SW480 (cell line): ENCODE data around the gene CNTD1.
"Not testable (repeated sequence)": the region's sequence is repeated elsewhere in the genome, so short reads cannot be mapped to it uniquely, and the experiment has no call there.

Experiments
- DNase-seq: peaks from one replicate; pipeline ENCODE4 v3.0.0-alpha.2; 2016; ENCODE audit warnings: low spot score

Gene CNTD1

GRCh38 chr17:42798383-42799380 is at the start of gene CNTD1, which contains the start of gene COA3:
Gene CNTD1 (plus strand): TSS chr17:42798861. CDS start chr17:42799068, 207 bp downstream.
Gene COA3 (minus strand): TSS chr17:42798704. CDS start chr17:42798681, 23 bp downstream.
- DNase-seq = peak; percentile 80

DNA sequence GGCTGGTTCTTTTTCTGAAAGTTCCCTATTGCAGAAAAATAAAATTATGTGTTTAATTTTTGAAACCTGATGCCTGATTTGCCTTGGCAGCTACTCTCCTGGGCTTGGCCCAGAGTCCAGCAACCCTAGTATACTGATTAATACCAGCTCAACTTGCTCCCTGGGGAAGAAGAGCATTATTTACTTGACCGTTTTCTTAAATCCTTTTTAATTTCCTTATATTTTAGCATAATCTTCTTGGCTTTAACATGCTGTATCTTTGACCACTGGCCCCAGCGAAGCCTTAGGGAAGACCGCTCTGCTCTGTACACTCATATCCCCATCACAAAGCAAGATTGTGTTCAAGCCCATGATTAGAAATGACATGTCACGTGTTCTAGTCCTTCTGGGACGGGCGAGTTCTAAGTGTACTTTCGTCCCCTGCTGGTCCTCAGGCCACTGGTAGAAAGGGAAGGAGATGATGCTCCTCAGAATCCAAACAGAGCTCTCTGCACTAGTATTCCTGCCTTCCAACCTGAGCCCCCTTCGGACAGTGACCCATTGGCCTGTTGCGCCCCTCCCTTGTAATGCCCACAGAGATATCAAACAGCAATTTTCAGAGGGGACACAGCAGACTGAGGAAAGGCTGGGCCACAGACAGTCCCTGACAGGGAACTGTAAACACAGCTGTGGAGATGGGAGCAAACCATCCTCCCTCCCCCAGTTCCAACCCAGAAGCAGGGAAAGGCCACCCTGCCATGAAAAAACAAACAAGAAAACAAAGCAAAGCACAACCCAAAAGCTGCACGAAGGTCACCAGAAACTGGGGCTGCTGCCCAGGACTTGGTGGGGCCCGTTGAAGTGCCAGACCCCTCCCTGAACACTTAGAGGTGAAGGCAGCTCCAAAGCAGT is 49.5 kb upstream of the CNTD1 start:
- no peak for DNase-seq

GRCh38 chr17:42750739-42751344 is 47.8 kb upstream of the CNTD1 start:
- DNase-seq = no peak

GRCh38 chr17:42751628-42752027 is 47.0 kb upstream of the CNTD1 start:
- DNase-seq = no peak

DNA sequence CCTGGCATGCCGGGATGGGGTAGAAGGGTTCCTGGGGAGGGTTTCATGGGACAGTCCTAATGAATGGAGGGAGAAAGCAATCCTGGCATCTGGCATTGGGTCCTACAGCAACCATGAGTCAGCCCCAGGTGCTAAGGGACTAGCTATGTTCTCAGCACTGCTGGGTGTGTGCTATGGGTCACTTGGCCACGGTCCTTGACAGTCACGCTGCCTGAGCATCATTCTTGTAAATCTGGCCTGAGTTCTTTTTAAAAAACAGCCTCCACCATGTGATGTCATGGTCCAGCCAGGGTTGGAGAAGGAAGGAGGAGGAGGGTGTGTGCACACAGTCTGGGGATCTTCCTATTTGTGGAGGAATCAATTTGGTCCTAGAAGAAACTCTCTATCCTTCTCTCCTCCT is 43.9 kb upstream of the CNTD1 start:
- no peak for DNase-seq

GRCh38 chr17:42759982-42760651 is 38.5 kb upstream of the CNTD1 start:
- no peak for DNase-seq

DNA sequence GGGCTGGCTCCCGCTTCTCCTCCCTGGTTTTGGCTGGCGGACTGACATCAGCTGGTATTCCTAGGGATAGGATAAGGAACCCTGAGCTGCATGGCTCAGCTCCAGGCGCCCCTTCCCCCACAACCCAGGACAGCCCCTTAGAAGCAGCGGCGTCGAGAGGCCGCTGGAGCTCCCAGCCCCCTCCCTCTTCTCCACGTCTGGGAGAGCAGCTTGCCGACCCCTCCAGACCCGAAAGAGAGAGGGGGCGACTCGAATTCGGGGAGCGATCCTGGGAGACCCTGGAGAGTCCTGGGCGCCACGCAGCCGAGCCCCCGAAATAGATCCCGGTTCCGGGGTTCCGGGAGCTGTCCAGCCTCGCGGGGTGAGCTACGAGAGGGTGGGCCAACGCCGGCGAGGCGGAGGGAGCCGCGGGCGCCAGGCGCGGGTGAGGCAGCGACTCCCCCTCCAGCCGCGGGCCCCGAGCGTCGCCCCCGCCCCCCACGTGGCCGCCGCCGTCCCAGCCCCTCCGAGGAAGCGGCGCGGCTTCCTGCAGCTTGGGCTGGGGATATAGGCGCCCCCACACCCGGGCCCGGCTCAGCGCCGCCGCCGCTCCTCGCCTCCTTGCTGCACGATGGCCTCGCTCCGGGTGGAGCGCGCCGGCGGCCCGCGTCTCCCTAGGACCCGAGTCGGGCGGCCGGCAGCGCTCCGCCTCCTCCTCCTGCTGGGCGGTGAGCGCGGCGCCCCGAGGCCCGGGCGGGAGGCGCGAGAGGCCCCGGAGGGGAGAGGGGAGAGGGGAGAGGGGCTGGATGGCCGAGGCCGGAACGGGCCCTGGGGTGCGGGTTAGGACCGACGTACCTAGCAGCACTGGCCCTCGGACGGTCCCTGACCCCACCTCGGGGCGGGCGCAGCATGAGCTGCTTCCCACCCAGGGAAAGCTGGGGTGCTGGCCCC is 37.7 kb upstream of the CNTD1 start, which contains the start of gene RAMP2:
TSS of gene RAMP2 (plus strand) at position 576 of the 930 bp plus-strand sequence. CDS start at position 611, 35 bp downstream.
- DNase-seq = no peak

DNA sequence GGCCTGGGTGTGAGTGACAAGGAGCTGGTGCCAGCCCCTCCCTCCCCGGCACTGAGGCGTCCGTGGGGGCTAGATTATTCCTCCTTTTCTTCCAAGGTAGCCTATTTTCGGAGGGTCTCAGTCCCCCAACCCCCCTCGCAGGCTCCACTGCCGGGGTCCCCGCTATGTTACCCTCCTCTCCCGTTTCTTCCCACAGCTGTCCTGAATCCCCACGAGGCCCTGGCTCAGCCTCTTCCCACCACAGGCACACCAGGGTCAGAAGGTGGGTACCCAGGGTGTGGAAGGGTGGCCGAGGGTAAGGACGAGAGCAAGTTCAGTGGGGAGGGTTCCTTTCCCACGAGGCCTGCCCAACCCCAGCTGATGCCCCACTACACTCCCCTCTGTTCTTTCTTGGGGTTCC is 37.0 kb upstream of the CNTD1 start:
- no peak for DNase-seq

GRCh38 chr17:42766124-42766523 is 32.5 kb upstream of the CNTD1 start:
- DNase-seq = no peak

- no peak for DNase-seq
Observed at GRCh38 chr17:42767512-42767911, 31.1 kb upstream of the CNTD1 start.

GRCh38 chr17:42768006-42768405 is 30.7 kb upstream of the CNTD1 start:
- DNase-seq = not testable (repeated sequence)

- not testable (repeated sequence) for DNase-seq
Observed at GRCh38 chr17:42769964-42770363, 28.7 kb upstream of the CNTD1 start.

- DNase-seq = no peak
Observed at GRCh38 chr17:42772945-42773289, 25.7 kb upstream of the CNTD1 start.

DNA sequence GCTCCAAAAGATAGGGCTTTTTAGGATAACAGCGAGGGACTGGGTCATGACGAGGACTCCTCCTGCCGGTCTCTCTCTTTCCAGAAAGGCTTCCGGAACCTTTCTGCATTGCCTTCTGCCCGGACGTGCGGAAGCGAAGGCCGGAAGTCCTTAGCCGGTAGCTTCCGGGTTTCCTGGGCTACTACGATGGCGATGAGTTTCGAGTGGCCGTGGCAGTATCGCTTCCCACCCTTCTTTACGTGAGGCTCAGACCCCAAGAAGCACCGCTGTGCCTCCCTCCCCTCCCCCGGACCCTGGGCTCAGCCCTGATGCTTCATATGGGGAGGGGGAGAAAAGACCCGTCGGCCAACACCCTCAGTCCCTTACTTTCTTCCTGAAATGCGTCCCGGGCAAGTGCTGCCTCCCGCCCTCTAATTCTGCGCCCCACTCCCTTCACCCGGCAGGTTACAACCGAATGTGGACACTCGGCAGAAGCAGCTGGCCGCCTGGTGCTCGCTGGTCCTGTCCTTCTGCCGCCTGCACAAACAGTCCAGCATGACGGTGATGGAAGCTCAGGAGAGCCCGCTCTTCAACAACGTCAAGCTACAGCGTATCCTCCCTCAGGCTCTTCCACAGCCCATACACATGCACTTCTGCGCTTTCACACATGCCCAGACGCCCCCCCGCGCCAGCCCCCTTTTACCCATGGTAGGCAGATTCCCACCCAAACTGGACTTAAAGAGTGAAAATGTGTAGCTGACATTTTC is 25.2 kb upstream of the CNTD1 start, which contains the start of gene VPS25:
TSS of gene VPS25 (plus strand) at position 160 of the 746 bp plus-strand sequence. CDS start at position 187, 27 bp downstream.
- peak; percentile 81 for DNase-seq

DNA sequence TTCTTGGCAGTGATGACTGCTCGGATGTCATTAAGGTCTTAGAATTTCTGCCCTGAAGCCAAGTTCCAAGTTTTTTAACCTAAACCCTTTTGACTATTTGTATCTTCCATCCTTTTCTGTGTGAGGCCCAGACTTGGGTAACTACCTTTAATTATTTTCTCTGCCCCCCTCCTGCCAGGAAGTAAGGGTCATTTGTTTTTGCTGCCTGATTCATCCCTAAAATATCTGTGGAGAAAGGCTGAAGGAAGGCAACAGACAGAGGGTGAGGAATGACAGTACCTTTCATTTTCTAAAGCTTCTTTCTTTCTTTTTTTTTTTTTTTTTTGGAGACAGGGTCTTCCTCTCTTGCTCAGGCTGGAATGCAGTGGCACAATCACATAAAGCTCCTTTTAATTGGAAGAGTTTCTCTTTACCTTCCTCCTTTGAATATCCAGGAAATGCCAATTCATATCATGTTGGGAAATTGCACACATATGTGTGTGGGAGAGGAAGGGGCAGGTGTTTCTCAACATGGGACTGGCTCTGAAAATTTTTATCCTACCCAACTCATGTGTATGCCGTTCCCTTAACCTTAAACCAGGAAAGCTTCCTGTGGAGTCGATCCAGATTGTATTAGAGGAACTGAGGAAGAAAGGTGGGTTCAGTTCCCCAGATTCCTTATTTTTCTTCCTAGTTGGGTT is 24.5 kb upstream of the CNTD1 start:
- no peak for DNase-seq

DNA sequence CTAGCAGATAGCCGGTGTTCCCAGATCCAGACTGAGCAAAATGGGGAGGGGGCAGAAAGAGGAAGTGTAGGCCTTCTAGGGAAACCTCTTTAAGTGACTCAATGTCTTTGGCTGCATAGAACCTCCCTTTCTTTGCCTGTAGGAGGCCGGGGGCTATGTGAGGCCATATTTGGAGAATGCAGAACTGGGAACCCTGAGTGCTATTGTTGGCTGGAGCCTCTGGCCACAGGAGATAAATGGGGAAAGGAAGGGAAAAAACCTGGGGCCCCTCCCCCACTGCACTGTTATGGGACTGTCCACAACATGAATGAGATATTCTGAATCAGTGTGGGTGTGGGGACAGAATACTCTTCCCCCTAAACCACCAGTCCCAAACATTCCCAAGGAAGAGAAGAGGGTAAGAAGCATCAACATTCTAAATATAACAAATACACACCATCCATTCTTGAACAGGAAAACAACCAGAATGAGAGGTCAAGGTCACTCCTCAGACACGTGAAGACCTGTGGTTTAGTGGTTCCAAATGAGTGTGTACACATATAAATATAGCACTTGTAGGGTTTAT is 23.0 kb upstream of the CNTD1 start:
- DNase-seq = no peak

DNA sequence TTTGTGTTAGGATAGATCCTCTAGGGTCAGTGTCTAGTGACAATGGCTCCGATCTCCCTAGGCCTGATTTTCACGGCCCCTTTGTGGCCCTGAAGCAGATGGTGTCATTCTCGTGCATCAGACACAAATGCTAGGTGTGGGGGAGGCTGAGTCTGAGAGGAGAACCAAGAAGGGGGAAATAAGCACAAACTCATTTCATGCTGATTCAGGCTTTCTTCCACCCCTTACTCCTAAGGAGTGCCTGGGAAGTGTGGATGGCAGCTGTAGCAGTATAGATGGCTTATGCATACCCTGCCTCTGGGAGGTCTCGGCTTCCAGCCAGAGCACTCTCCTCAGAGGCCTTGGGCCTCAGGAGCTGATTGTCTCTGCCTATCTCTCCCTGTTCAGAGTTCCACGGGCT is 20.1 kb upstream of the CNTD1 start:
- DNase-seq = no peak

- DNase-seq = no peak
Observed at GRCh38 chr17:42779304-42779935, 19.2 kb upstream of the CNTD1 start.
